Upper lobe of right lung (tissue), 1 donor: Measurements from ENCODE around the gene HOXB1. TPM values are rescaled to one million over a fixed set of nuclear protein-coding genes. Genes with fewer than 3 reads are reported as not detected.

Source experiments
- ATAC-seq: fragments of 200-7000 bp; cut with Tn5 transposase; one replicate; pipeline ENCODE4 v1.9.1; 2020; ENCODE audit warnings: mild to moderate bottlenecking, moderate library complexity
- DNase-seq: peaks from one replicate; pipeline ENCODE4 v3.0.0-alpha.2; 2020
- H3K27ac ChIP-seq: fragments of 200-600 bp; one replicate; pipeline ENCODE4 v1.8.0; 2022
- H3K27me3 ChIP-seq: fragments of 200-600 bp; one replicate; pipeline ENCODE4 v1.8.0; 2022; ENCODE audit warnings: mild to moderate bottlenecking
- H3K36me3 ChIP-seq: fragments of 200-600 bp; one replicate; pipeline ENCODE4 v1.8.0; 2022
- H3K4me1 ChIP-seq: fragments of 200-600 bp; one replicate; pipeline ENCODE4 v1.8.0; 2022
- H3K4me3 ChIP-seq: fragments of 200-600 bp; one replicate; pipeline ENCODE4 v1.8.0; 2022; ENCODE audit warnings: mild to moderate bottlenecking
- H3K9me3 ChIP-seq: fragments of 200-600 bp; one replicate; pipeline ENCODE4 v1.8.0; 2022
- intact Hi-C: fragments of 100-400 bp; cut with DNase I; formaldehyde crosslinking; loops from one replicate; pipeline ENCODE4 v1.11.0; 2022
- total RNA-seq: library from RNA; stranded (reverse); fragmentation: NEBNext Ultra II Directional; extraction: Animal tissue kit (Norgen Biotek cat#: 25700); gene quantifications from one replicate; pipeline ENCODE4 v1.2.1, GENCODE V29; 2021
- TF ChIP-seq, protein P1 (sequence below): fragments of 200-600 bp; IDR thresholded peaks from one replicate; pipeline ENCODE4 v1.8.0; 2022; ENCODE audit warnings: antibody characterized with exemption
- donor health status: DM: no; HTN: yes; CAD: no; lungs with severe emphysema.

The HOXB1 gene
- total RNA-seq, 1 donor from 2014 or later, result not detected

DNA sequence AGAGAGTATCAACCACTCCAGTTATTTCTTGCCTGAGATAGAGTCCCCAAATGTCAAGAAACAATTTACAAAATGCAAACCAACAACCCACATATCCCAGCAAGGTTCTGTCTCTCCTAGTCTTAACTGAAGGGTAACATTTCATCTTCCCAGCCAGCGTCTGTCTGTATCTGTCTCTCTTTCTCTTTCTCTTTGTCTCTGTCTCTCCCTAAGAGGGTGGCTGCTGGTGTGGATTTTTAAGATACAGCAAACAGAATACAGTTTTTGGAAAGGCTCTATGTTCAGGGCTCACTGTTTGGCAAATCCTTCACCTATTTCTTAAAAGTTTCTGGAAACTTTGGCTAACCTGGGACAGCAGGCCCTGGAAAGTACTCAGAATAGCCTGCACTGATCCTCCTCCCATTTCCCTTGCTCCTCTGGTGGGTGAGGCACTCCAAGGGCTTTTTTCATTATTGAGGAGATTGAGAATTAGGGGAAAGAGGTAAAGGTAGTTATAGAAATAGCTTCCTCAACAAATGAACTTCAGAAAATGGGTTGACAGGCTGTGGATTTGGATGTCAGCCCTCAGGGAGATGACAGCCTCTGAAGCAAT, 41.1 kb upstream of the HOXB1 start:
- H3K27ac ChIP-seq, result peak overlapping the region; percentile 83
- peaks cover 18% of the 10 kb centered on the region for H3K4me1 ChIP-seq
- H3K36me3 ChIP-seq, result no peaks in the 10 kb centered on the region
- TF ChIP-seq, protein P1, sequence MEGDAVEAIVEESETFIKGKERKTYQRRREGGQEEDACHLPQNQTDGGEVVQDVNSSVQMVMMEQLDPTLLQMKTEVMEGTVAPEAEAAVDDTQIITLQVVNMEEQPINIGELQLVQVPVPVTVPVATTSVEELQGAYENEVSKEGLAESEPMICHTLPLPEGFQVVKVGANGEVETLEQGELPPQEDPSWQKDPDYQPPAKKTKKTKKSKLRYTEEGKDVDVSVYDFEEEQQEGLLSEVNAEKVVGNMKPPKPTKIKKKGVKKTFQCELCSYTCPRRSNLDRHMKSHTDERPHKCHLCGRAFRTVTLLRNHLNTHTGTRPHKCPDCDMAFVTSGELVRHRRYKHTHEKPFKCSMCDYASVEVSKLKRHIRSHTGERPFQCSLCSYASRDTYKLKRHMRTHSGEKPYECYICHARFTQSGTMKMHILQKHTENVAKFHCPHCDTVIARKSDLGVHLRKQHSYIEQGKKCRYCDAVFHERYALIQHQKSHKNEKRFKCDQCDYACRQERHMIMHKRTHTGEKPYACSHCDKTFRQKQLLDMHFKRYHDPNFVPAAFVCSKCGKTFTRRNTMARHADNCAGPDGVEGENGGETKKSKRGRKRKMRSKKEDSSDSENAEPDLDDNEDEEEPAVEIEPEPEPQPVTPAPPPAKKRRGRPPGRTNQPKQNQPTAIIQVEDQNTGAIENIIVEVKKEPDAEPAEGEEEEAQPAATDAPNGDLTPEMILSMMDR, result no peak
- no peaks in the 10 kb centered on the region for H3K9me3 ChIP-seq
- H3K27me3 ChIP-seq, result peaks cover 79% of the 10 kb centered on the region
- H3K4me3 ChIP-seq, result peak overlapping the region; percentile 59
- ATAC-seq (no peak), DNase-seq (no peak)
- intact Hi-C loops, result no loop called here

DNA sequence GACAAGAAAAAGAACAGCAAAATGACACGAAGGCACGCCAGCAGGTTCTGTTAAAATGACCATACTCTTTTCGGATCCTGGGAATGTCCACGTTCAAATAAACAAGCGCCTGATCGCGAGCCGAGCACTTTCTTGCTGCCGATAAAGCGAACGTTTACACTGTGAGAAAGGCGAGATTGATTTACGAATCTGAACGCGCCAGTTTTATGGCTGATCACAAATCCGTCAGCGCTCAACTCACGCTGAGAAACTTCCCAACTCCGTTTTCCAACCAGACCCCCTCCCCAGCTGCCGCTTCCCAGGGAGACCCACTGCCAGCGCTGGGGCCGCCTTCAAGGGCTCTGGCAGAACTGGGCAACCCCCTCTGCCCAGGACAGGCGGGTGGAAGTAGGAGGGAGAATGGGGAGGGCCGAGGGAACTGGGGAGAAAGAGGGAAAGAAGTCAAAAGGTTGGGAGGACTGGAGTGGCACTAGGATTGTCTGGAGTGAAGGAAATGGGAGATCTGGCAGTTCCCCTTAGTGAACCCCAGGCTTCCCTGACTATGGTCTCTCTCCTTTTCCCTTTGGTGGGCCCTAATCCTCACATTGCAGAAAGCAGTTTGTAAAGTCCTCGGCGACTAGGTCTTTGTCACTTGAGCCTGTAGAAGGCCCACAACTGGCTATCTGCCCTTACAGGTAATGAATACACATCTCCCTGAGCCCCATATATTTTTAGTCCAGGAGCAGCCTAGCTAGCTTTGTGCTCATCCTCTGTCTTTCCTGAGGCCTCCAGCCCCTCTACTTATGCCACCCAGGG, 40.4 kb upstream of the HOXB1 start:
- DNase-seq (no peak), ATAC-seq (no peak)
- Histone ChIP-seq H3K4me1 (peaks cover 24% of the 10 kb centered on the region), H3K27me3 (peaks cover 73% of the 10 kb centered on the region), H3K27ac (peak overlapping the region; percentile 83), H3K4me3 (peak overlapping the region; percentile 39), H3K36me3 (no peaks in the 10 kb centered on the region), H3K9me3 (no peaks in the 10 kb centered on the region)
- TF ChIP-seq, protein P1, result no peak
- intact Hi-C loops, result no loop called here

DNA sequence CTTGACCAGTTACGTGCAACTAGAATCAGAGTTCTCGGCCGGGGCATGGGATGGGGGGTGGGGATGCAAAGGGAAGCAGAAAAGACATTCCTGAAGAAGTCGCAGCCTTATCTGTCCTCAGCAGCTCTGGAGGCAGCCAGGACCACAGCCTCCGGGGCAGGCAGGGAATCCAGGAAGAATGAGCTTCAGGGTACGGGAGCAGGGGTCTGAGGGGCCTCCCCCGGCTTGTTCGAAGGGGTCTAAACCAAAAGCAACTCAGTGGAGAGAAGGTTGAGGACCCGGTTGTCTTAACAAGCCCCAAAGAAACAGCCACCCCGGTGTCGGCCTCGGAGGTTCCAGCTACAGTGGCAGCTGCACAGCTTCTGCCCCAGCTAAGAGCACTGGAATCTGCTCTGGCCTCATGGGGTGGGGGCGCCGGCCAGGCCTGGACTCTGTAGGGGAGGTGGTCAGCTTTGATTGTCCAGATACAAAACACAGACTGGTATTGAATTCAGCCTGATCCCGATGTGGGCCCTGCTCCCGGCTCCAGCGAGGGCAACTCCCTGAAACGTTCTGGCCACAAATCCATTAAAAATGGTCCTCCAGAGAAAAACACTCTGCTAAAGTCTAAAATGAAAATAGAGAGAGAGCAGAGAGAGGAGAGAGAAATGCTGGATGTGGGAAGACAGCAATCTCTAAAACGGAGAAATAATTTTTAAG, 39.7 kb upstream of the HOXB1 start:
- no peak for DNase-seq
- peaks cover 24% of the 10 kb centered on the region for H3K4me1 ChIP-seq
- H3K9me3 ChIP-seq, result no peaks in the 10 kb centered on the region
- ATAC-seq, result no peak
- intact Hi-C loops, result no loop called here
- H3K4me3 ChIP-seq, result peak overlapping the region; percentile 39
- TF ChIP-seq, protein P1, result no peak
- peaks cover 66% of the 10 kb centered on the region for H3K27me3 ChIP-seq
- no peaks in the 10 kb centered on the region for H3K36me3 ChIP-seq
- peak overlapping the region; percentile 83 for H3K27ac ChIP-seq

DNA sequence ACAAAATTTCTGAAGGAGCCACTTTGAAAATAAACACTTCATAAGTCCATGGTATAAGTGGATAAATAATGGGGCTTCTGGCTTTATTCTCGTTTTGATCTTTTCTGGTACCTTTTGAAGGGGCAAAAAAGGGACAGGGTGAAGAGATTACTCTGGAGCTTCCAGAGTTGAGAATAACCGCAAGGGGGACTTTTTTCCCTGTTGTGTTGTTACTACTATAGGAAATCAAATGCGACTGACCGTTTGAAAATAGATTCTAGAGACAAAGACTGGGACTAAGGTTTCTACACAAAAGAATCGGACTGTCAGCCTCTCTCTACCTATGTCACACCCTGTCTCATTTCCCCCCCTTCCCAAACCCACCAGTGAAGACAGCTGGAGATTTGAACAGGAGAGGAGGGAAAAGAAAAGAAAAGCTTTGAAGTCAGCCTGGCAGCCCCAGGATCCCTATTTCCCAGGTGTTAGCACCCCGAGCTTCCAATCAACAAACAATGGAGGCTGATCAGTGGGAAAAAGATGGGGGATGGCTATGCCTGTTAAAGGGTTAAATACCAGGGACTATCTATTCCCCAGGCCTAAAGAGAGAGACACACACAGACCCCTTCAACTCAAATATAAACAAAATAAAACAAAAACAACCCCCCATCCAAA, 39.0 kb upstream of the HOXB1 start:
- no peaks in the 10 kb centered on the region for H3K9me3 ChIP-seq
- ATAC-seq (no peak), DNase-seq (no peak)
- no peaks in the 10 kb centered on the region for H3K36me3 ChIP-seq
- intact Hi-C loops, result no loop called here
- H3K4me3 ChIP-seq, result peak overlapping the region; percentile 39
- H3K27me3 ChIP-seq, result peaks cover 62% of the 10 kb centered on the region
- peaks cover 24% of the 10 kb centered on the region for H3K4me1 ChIP-seq
- TF ChIP-seq, protein P1, result no peak
- peak overlapping the region; percentile 83 for H3K27ac ChIP-seq

DNA sequence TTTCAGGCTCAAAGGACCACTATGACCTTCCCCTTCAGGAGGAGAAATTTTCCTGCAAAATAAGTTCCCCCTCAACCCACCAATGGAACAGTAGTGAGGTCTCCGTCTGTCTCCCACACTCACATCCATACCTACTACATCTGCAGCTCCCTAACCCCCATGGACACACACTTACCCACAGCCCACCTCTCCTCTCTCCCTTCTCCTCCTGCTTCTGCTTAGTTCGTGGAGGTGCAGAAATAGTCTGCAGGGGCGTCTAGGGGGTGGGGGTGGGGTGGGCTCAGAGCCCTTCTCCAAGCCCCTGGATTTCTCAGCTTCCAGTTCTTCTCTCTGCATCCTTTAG, 38.4 kb upstream of the HOXB1 start:
- Histone ChIP-seq H3K27ac (peak overlapping the region; percentile 83), H3K27me3 (peaks cover 67% of the 10 kb centered on the region), H3K4me3 (peak overlapping the region; percentile 39), H3K4me1 (peaks cover 24% of the 10 kb centered on the region), H3K9me3 (no peaks in the 10 kb centered on the region), H3K36me3 (no peaks in the 10 kb centered on the region)
- DNase-seq, result no peak
- TF ChIP-seq, protein P1, result no peak
- intact Hi-C loops, result no loop called here
- ATAC-seq, result no peak
